Neural cell (in vitro differentiated cells): ENCODE data around the gene RHCG. TPM values are rescaled to one million over a fixed set of nuclear protein-coding genes. Genes with fewer than 3 reads are reported as not detected.
A peak's percentile ranks its signal among the peaks of the same experiment; 100 is the strongest.
"Not testable (repeated sequence)": the region's sequence is repeated elsewhere in the genome, so short reads cannot be mapped to it uniquely, and the experiment has no call there.

Source experiments
- H2AFZ ChIP-seq: fragments of 200-600, 300-800 bp; sonication (generic), shearing (Covaris generic); 2 replicates; pipeline ENCODE4 v1.6.0; 2014; ENCODE audit warnings: low read depth, mild to moderate bottlenecking, antibody characterized with exemption, low read length, moderate library complexity
- H3F3A ChIP-seq: fragments of 200-600 bp; shearing (Covaris generic); 2 replicates; pipeline ENCODE4 v1.6.1; 2016; ENCODE audit warnings: mild to moderate bottlenecking, moderate library complexity, mixed read lengths, antibody characterized with exemption, low read length; ENCODE audit not compliant: insufficient read depth, poor library complexity, severe bottlenecking
- H3K27ac ChIP-seq: fragments of 200-600, 300-800 bp; sonication (generic), shearing (Covaris generic); 2 replicates; pipeline ENCODE4 v1.5.1; 2014; ENCODE audit warnings: mild to moderate bottlenecking, low read length, moderate library complexity
- H3K27me3 ChIP-seq: fragments of 300-800, 200-600 bp; sonication (generic), shearing (Covaris generic); 2 replicates; pipeline ENCODE4 v1.6.0; 2014; ENCODE audit warnings: mild to moderate bottlenecking, low read depth, low read length, moderate library complexity; ENCODE audit not compliant: insufficient read depth
- H3K36me3 ChIP-seq: fragments of 300-800, 200-600 bp; sonication (generic), shearing (Covaris generic); 2 replicates; pipeline ENCODE4 v1.5.1; 2014; ENCODE audit warnings: mild to moderate bottlenecking, antibody characterized with exemption, low read length, moderate library complexity; ENCODE audit not compliant: insufficient read depth
- H3K4me2 ChIP-seq: fragments of 300-800, 200-600 bp; sonication (generic), shearing (Covaris generic); 2 replicates; pipeline ENCODE4 v1.6.0; 2014; ENCODE audit warnings: mild to moderate bottlenecking, low read length
- H3K4me3 ChIP-seq: fragments of 300-800, 200-600 bp; sonication (generic), shearing (Covaris generic); 2 replicates; pipeline ENCODE4 v1.5.1; 2014; ENCODE audit warnings: mild to moderate bottlenecking, low read length, moderate library complexity
- H3K79me2 ChIP-seq: fragments of 200-600 bp; shearing (Covaris generic); replicated peaks from 2 replicates; pipeline ENCODE4 v1.6.0; 2014; ENCODE audit warnings: mild to moderate bottlenecking, low read length, moderate library complexity; ENCODE audit not compliant: insufficient read depth
- H3K9ac ChIP-seq: fragments of 300-800, 200-600 bp; sonication (generic), shearing (Covaris generic); 2 replicates; pipeline ENCODE4 v1.6.1; 2016; ENCODE audit warnings: mild to moderate bottlenecking, low read length, mixed read lengths
- H3K9me2 ChIP-seq: fragments of 200-600 bp; shearing (Covaris generic); 2 replicates; pipeline ENCODE4 v1.6.1; 2016; ENCODE audit warnings: mild to moderate bottlenecking, low read length, mixed read lengths; ENCODE audit not compliant: insufficient read depth
- H3K9me3 ChIP-seq: fragments of 200-600, 300-800 bp; sonication (generic), shearing (Covaris generic); 2 replicates; pipeline ENCODE4 v1.6.1; 2016; ENCODE audit warnings: mild to moderate bottlenecking, mixed run types, low read length, moderate library complexity, mixed read lengths
- H4K20me1 ChIP-seq: fragments of 200-600 bp; shearing (Covaris generic); 2 replicates; pipeline ENCODE4 v1.6.1; 2016; ENCODE audit warnings: mild to moderate bottlenecking, mixed run types; ENCODE audit not compliant: insufficient read depth
- EP300 ChIP-seq: fragments of 450-650 bp; conservative IDR thresholded peaks from 2 replicates; pipeline ENCODE4 v1.6.1; 2014; ENCODE audit warnings: antibody characterized with exemption, mild to moderate bottlenecking, moderate library complexity; ENCODE audit not compliant: poor library complexity, severe bottlenecking
- EZH2 ChIP-seq: fragments of 200-600, 300-800 bp; shearing (Covaris generic), sonication (generic); IDR thresholded peaks from 2 replicates; pipeline ENCODE4 v1.6.1; 2014; ENCODE audit warnings: antibody characterized with exemption, low read length, borderline replicate concordance, mild to moderate bottlenecking; ENCODE audit not compliant: insufficient read depth, poor library complexity, severe bottlenecking
- MXI1 ChIP-seq: fragments of 450-650 bp; conservative IDR thresholded peaks from 2 replicates; pipeline ENCODE4 v1.6.1; 2014; ENCODE audit warnings: antibody characterized with exemption, mild to moderate bottlenecking; ENCODE audit not compliant: poor library complexity, severe bottlenecking
- POLR2AphosphoS5 ChIP-seq: IDR thresholded peaks from 2 replicates; pipeline ENCODE4 v1.6.1; 2012
- RAD21 ChIP-seq: fragments of 450-650 bp; conservative IDR thresholded peaks from 2 replicates; pipeline ENCODE4 v1.6.1; 2014; ENCODE audit warnings: antibody characterized with exemption, mild to moderate bottlenecking, moderate library complexity
- SMC3 ChIP-seq: fragments of 450-650 bp; conservative IDR thresholded peaks from 2 replicates; pipeline ENCODE4 v1.6.1; 2014; ENCODE audit warnings: antibody characterized with exemption, mild to moderate bottlenecking, moderate library complexity; ENCODE audit not compliant: poor library complexity
- TAF1 ChIP-seq: IDR thresholded peaks from 2 replicates; pipeline ENCODE4 v1.6.1; 2012; ENCODE audit warnings: low read depth
- polyA plus RNA-seq: library from polyadenylated mRNA; depleted of rRNA; stranded (reverse); fragments of >200 nt; gene quantifications from 2 replicates; pipeline ENCODE4 v1.2.3, GENCODE V29; 2014
- TF ChIP-seq, protein P1 (sequence below): fragments of 450-650 bp; IDR thresholded peaks from 2 replicates; pipeline ENCODE4 v1.5.1; 2014; ENCODE audit warnings: antibody characterized with exemption, mild to moderate bottlenecking, moderate library complexity; ENCODE audit not compliant: poor library complexity, severe bottlenecking
- TF ChIP-seq, protein P2 (sequence below): IDR thresholded peaks from 2 replicates; pipeline ENCODE4 v1.6.1; 2012; ENCODE audit warnings: borderline replicate concordance

Gene RHCG
- polyA plus RNA-seq, 1 donor from 2014 or later = 0.32 TPM

DNA sequence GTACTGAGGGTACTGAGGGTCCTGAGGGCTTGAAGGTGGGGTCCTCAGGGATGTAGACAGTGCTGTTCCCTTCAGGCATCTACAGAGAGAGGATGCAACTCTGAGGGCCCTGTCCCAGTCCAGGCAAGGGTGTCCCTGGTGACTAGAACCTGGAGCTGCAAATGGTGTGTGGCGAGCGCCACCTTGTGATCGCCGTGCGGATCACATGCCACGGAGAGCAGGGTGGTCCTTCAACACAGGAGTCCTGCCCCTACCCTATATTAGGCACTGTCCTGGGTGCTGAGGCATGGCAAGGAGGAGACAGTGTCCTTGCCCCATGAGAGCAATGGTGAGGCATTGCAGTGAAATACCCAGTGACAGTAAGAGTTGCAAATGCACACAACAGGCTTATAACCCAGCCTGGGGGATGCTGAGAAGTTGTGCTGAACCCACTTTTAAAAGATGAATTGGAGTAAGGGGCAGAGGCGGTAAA lies 23.6 kb downstream of the RHCG start:
- H3K79me2 ChIP-seq = no peaks in the 10 kb centered on the region
- no peak overlapping the region for H3K4me2 ChIP-seq
- no peak overlapping the region for H3K9ac ChIP-seq
- no peak overlapping the region for H2AFZ ChIP-seq
- no peaks in the 10 kb centered on the region for H3K9me3 ChIP-seq
- H4K20me1 ChIP-seq = no peaks in the 10 kb centered on the region
- no peak overlapping the region for H3K27ac ChIP-seq
- no peak overlapping the region for H3K4me3 ChIP-seq
- H3F3A ChIP-seq = no peaks in the 10 kb centered on the region
- no peaks in the 10 kb centered on the region for H3K9me2 ChIP-seq
- H3K27me3 ChIP-seq = peaks cover 5% of the 10 kb centered on the region
- no peaks in the 10 kb centered on the region for H3K36me3 ChIP-seq
- TF ChIP-seq, protein P1, sequence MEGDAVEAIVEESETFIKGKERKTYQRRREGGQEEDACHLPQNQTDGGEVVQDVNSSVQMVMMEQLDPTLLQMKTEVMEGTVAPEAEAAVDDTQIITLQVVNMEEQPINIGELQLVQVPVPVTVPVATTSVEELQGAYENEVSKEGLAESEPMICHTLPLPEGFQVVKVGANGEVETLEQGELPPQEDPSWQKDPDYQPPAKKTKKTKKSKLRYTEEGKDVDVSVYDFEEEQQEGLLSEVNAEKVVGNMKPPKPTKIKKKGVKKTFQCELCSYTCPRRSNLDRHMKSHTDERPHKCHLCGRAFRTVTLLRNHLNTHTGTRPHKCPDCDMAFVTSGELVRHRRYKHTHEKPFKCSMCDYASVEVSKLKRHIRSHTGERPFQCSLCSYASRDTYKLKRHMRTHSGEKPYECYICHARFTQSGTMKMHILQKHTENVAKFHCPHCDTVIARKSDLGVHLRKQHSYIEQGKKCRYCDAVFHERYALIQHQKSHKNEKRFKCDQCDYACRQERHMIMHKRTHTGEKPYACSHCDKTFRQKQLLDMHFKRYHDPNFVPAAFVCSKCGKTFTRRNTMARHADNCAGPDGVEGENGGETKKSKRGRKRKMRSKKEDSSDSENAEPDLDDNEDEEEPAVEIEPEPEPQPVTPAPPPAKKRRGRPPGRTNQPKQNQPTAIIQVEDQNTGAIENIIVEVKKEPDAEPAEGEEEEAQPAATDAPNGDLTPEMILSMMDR = peak; percentile 94
- TF ChIP-seq POLR2AphosphoS5 (no peak), RAD21 (peak; percentile 95), TAF1 (no peak), MXI1 (no peak), SMC3 (peak; percentile 90), EZH2 (no peak)

DNA sequence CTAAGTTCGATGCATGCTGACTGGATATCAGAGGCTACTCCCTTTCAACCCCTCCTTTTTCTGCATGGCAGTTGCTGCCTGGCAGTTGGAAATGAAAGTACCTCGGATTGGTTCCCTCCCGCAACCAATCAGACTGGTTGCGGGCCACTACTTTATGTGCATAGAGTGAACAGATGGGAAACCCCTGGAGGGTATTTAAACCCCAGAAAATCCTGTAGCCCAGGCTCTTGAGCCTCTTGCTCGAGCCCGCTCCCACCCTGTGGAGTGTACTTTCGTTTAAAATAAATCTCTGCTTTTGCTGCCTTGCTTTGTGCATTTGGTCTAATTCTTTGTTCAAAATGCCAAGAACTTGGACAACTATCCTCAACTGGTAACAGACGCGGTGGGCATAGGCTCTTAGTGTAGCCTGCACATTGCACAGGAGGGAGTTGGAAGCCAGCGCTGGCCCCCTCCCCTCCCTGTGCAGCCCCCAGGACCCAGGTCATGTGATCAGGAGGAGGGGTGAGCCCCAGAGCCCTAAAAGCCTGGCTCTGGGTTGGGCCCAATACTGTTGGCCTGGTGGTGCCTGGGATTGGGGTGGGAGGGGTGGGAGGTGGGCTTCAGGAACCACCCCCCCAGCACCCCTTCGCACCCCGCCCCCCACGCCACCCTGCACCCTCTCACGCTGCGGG lies 26.8 kb downstream of the RHCG start:
- H3K27ac ChIP-seq = peak overlapping the region; percentile 50
- H2AFZ ChIP-seq = peak overlapping the region; percentile 56
- H4K20me1 ChIP-seq = no peaks in the 10 kb centered on the region
- no peaks in the 10 kb centered on the region for H3K9me2 ChIP-seq
- no peaks in the 10 kb centered on the region for H3K36me3 ChIP-seq
- H3K4me3 ChIP-seq = peak overlapping the region; percentile 56
- no peaks in the 10 kb centered on the region for H3K9me3 ChIP-seq
- no peaks in the 10 kb centered on the region for H3F3A ChIP-seq
- peak overlapping the region; percentile 51 for H3K9ac ChIP-seq
- H3K27me3 ChIP-seq = peaks cover 5% of the 10 kb centered on the region
- no peaks in the 10 kb centered on the region for H3K79me2 ChIP-seq
- H3K4me2 ChIP-seq = no peak overlapping the region
- TF ChIP-seq EZH2 (no peak), EP300 (no peak), POLR2AphosphoS5 (no peak), SMC3 (no peak), TAF1 (no peak), MXI1 (no peak), RAD21 (no peak)
- TF ChIP-seq, protein P2, sequence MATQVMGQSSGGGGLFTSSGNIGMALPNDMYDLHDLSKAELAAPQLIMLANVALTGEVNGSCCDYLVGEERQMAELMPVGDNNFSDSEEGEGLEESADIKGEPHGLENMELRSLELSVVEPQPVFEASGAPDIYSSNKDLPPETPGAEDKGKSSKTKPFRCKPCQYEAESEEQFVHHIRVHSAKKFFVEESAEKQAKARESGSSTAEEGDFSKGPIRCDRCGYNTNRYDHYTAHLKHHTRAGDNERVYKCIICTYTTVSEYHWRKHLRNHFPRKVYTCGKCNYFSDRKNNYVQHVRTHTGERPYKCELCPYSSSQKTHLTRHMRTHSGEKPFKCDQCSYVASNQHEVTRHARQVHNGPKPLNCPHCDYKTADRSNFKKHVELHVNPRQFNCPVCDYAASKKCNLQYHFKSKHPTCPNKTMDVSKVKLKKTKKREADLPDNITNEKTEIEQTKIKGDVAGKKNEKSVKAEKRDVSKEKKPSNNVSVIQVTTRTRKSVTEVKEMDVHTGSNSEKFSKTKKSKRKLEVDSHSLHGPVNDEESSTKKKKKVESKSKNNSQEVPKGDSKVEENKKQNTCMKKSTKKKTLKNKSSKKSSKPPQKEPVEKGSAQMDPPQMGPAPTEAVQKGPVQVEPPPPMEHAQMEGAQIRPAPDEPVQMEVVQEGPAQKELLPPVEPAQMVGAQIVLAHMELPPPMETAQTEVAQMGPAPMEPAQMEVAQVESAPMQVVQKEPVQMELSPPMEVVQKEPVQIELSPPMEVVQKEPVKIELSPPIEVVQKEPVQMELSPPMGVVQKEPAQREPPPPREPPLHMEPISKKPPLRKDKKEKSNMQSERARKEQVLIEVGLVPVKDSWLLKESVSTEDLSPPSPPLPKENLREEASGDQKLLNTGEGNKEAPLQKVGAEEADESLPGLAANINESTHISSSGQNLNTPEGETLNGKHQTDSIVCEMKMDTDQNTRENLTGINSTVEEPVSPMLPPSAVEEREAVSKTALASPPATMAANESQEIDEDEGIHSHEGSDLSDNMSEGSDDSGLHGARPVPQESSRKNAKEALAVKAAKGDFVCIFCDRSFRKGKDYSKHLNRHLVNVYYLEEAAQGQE = no peak
- TF ChIP-seq, protein P1 = no peak

DNA sequence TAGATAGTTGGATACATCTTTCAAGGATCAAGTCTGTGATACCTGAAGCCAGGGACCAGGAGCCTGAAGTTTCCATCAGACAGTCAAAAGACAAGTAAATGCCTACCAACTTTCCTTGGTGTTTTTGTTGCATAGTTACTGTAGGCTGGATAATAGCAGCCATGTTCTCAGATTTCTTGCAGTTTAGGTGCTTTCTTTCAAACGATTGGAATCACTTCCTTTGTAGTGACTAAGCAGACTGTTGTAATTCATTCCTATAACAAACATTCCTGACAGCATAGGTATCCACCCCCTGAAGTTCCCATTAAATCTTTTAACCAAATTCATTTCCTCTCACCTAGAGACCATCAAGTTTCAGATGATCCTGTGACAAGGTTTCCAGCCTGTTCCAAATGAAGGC lies 27.6 kb downstream of the RHCG start:
- not testable (repeated sequence) for H3K27ac ChIP-seq, H3K4me2 ChIP-seq

More for the DNA sequence above, 27.6 kb downstream of the RHCG start:
- not testable (repeated sequence) for H3F3A ChIP-seq, H3K4me3 ChIP-seq, H3K9me2 ChIP-seq, H3K36me3 ChIP-seq, H4K20me1 ChIP-seq, H2AFZ ChIP-seq, H3K9me3 ChIP-seq, H3K27me3 ChIP-seq, H3K9ac ChIP-seq, H3K79me2 ChIP-seq
